HG03280 (cell line): ENCODE measurements around the gene RGS17.
"Not testable (repeated sequence)": the region's sequence is repeated elsewhere in the genome, so short reads cannot be mapped to it uniquely, and the experiment has no call there.

Experiments used
- ATAC-seq: cut with Tn5 transposase; IDR thresholded peaks from one replicate; pipeline ENCODE4 v1.9.1; 2021; ENCODE audit warnings: mild to moderate bottlenecking, moderate library complexity; ENCODE audit not compliant: unreplicated experiment

The RGS17 gene

DNA sequence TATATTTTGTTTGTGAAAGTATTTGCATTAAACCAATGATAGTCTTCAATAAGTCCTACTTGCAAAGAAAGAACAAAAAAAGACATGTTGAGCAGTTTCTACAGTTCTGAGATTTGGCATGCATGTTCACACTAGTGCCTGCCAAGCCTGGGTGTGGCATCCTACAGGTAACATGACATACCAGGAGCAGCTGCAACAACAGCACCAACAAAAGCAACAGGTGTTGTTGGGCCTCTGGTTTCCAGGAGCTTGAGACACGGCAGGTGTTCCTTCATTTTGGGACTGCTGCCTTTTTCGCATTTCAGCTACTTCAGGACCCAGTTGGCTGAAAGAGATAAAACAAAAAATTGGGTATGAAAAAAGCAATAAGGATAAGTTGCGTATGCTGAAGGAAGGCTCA, 87.4 kb downstream of the RGS17 start:
- ATAC-seq = no peak

DNA sequence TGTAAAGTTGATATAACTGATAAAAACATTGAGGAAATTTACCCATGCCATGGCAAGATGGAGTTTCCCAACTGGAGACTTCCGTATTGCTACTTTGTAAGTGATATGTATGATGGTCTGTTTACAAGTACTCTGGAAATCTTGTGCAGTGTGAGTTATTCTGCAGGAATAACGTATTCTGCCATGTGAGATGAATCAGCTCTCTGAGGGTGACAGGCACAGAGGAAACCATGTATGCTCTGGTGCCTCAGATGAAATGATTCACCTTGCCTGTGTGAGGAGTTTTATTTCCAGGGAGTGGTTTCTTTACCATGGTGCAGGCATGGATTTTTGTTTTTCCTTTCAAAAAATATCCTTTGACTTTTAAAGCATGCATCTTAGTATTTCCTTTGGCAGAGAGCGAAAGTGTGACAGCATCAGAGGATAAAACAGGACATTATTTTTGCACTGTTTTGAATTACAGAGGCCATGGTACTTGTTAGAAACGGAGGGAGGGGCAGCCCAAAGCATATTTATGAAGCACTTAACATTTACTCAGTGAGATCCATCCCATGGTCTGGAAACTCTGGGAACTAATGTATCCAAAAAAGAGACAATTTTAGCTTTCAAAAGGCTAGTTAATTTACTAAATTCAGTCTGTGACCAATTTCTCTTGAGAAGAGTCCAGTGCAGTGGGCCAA, 92.6 kb downstream of the RGS17 start:
- ATAC-seq = no peak

DNA sequence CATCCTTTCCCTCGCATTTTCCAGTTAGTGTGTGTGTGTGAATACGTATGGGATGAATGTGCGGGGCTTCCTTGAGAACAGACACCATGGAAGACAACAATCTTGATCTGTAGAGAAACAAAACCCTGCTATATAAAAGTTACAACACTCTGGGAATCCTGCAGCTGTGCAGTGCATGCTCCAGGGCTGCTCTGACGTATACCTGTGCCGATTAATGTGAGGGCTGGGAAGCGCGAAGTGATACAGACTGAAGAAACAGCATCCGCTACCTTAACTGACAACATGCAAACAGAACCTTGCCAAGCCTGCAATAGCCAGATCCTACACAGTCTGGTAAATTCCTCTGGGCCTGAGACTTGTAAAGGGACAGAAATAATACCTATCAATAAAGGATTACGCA, 96.9 kb downstream of the RGS17 start:
- no peak for ATAC-seq

GRCh38 chr6:153032255-153032882, 98.7 kb downstream of the RGS17 start:
- no peak for ATAC-seq

DNA sequence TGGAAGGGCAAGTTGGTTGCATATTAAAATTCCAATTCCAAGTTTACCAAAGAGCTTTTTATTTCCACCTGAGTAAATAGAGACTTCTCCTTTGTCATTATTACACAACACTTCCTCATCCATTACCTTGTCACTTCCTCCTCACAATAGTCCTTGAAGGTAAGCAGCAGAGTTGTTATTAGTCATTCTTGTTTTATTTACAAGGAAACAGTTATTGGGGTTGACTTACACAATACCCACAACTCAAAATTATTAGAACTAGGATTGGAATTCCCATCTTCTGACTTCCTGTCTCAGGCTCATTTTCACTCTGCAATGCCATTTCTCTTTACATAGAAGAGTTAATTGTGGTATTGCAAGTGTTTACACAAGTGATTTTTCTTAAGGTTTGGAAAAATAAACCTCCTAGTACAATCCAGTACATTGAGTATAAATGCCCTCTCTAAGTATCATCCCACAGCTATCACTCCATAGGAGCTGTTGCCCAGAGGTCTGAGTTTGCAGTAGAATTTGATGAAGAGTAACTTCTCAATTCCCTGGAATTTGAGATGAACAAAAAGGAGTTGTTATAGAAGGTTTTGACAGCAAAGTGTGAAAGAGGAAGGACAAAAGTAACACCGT, 99.6 kb downstream of the RGS17 start:
- no peak for ATAC-seq

DNA sequence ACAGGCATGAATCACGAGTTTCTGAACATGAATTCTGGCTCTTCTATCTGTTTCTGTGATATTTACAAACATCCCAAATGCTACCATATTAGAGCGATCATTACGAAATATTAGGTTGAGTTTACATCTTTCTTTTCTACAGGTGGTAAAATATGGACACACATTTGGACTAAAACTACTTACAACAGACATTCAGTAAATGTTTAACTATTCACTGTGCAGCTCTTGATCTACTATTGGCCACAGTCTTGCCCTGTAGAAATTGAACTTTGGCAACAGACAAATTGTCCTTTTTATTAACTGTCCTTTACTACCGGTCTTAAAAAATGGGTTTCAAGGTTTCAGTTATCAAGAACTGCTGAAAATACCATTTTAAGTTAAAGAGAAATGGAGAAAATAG, 102.1 kb downstream of the RGS17 start:
- no peak for ATAC-seq

DNA sequence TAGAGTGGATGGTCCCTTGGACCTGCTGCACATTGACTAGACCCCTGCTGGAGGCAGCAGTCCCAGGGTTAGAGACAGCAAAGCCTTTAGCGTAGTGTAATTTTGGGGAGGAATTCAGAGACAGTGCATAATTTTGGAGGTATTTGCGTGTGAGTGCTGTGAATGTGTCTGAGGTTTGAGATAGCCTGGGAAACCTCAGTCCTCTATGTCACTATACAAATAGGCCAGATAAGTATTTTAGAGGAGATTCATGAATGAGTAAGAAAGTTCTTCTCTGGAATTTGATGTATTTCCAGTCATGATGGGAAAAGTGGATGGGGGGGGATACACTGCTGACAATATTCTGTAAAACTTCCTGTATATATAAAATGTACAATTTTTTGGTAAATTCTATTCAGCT, 102.8 kb downstream of the RGS17 start:
- ATAC-seq = no peak

GRCh38 chr6:153027480-153027879, 103.6 kb downstream of the RGS17 start:
- no peak for ATAC-seq

DNA sequence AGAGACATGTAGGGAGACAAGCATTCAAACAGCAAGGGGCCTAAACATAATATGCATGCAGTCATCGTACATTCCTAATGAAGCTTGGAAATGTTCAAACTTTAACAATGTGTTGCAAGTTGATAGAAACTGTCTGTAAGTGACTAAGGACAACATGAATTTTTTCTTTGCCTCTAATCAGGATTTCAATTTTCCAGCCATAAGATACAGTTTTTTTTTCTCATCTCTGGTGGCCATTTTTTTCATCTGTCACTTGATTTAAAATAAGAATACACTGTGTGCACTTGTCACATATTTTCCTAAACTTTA, 106.4 kb downstream of the RGS17 start:
- ATAC-seq = no peak

DNA sequence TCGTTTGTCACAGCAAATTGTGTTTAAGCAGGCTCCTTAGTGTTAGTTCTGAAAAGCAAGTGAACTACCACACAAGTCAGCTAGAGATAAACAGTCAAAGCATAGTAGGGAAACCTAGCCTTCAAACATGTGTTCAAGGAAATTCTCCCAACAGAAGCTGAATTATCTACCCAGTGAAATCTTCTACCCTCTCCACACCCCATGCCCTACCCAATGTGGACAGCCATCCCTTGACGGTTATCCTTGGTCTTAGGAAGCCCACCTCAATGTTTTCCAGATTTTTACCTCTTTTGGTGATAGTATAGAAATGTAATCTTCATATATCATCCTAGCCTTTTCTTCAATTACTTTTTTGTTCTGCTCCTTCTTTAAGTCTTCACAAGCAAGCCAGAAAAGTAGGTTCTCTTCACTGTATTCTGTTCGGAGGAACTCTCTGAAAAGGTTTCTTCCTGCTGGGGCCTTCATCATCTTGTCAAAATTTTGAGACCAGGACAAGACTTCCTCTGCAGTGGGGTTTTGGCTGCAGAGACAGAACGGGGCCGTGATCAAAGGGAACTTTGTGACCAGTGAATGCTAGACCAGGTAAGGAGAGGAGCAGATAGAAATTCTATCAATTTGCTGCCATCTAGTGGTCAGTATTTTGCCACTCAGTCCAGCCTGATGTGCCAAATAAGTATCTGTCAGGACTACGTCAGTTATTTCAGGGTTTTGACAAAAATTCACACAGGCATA, 106.9 kb downstream of the RGS17 start:
- ATAC-seq = peak; percentile 99

DNA sequence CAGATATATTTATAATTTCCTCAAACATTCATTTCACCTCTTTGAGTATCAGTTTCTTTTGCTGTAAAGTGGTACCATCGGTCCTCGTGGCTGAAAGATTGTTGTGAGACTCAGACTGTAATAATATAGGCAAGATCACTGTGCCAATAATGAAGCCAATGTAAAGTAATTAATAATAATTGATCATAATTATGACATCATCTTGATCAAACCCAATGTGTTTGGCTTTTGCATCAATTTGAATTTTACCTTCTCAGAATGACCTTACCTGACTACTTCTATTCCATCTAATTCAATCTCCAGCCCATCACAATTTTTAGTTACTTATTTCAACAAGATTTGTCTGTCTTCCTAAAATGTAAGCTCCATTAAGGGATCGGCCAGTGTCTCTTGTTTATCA, 112.7 kb downstream of the RGS17 start:
- no peak for ATAC-seq

DNA sequence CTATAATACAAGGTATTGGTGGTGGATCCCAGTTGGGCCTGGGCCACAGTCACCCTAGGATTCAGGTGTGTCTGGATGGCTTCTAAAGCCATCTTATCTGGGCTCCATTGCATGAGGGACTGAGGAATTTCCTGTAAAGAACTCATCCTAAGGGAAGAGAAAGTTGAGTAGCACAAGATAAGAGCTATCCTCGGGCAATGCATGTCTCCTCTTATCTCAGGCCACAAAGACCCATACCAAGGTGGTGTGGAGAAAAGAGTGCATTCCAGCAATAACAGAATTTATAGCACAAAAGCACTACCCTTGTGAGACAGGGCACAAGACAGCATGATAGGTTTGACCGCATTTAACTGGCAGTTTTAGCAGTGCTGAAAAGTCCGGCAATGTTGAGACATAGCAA, 114.2 kb downstream of the RGS17 start:
- ATAC-seq = no peak

DNA sequence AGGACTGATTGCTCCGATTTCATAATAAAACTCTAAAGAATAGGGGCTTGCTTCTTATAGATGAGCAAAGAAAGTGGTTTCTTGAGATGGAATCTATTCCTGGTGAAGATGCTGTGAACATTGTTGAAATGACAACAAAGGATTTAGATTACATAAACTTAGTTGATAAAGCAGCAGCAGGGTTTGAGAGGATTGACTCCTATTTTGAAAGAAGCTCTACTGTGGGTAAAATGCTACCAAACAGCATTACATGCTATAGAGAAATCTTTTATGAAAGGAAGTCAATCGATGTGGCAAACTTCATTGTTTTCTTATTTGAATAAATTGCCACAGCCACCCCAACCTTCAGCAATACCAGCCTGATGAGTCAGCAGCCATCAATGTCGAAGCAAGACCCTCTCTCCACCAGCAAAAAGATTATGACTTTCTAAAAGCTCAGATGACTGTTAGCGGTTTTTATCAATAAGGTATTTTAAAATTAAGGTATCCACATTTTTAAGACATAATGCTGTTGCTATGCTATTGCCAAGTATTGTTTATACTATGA, 115.9 kb downstream of the RGS17 start:
- ATAC-seq = no peak

DNA sequence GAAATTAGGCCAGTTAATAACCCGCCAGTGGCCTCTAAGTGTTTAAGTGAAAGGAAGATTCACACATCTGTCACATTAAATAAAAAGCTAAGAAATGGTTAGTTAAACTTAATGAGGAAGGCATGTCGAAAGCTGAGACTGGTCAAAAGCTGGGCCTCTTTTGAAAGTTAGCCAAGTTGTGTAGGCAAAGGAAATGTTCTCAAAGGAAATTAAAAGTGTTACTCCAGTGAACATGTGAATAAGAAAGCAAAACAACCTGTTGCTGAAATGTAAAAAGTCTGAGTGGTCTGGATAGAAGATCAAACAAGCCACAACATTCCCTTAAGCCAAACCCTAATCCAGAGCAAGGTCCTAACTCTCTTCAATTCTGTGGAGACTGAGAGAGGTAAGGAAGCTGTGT, 117.6 kb downstream of the RGS17 start:
- no peak for ATAC-seq

GRCh38 chr6:153012856-153013255, 118.2 kb downstream of the RGS17 start:
- no peak for ATAC-seq

- ATAC-seq = peak; percentile 2
Observed at GRCh38 chr6:153003366-153003690, 127.8 kb downstream of the RGS17 start.

GRCh38 chr6:153002613-153003365, 128.3 kb downstream of the RGS17 start, which contains the start of gene MTRF1L:
TSS of gene MTRF1L (minus strand) at chr6:153002709. CDS start at chr6:153002685, 24 bp downstream.
- peak; percentile 97 for ATAC-seq

GRCh38 chr6:153001767-153002612, 129.1 kb downstream of the RGS17 start:
- ATAC-seq = peak; percentile 27

DNA sequence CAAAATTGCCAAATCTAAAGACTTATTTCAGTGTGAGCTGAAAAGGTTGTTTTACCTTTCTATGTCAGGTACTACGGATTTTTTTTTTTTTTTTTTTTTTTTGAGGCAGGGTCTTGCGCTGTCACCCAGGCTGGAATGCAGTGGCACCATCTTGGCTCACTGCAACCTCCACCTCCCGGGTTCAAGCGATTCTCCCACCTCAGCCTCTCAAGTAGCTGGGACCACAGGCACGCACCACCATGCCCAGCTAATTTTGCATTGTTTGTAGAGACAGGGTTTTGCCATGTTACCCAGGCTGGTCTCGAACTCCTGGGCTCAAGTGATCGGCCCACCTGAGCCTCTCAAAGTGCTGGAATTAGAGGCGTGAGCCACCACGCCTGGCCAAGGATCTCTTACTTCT, 130.3 kb downstream of the RGS17 start:
- not testable (repeated sequence) for ATAC-seq

GRCh38 chr6:153000243-153000642, 130.8 kb downstream of the RGS17 start:
- no peak for ATAC-seq
